MCF 10A (cell line): ENCODE data around the gene LDAH. TPM values are rescaled to one million over a fixed set of nuclear protein-coding genes. Genes with fewer than 3 reads are reported as not detected.

Experiments used
- BruUV-seq: library from RNA; stranded (reverse); fragments of 400-500 nt; replicated peaks from 2 replicates; lab custom pipeline; 2021; lab: Mats Ljungman, UMichigan
- CTCF ChIA-PET: fragments of 300-600 bp; sonication (Branson Sonifier 250); formaldehyde crosslinking; extraction: SDS; loops from one replicate; lab custom pipeline; 2021; ENCODE audit warnings: antibody characterized with exemption, inconsistent platforms; lab: Yijun Ruan, JAX
- POLR2A ChIA-PET: fragments of 300-600, 350-650 bp; sonication (Branson Sonifier 250); formaldehyde crosslinking; extraction: SDS; loops from one replicate; lab custom pipeline; 2020; ENCODE audit warnings: antibody characterized with exemption, inconsistent platforms; lab: Yijun Ruan, JAX
- DNase-seq: peaks from one replicate; pipeline ENCODE4 v3.0.0-alpha.2; 2018; ENCODE audit not compliant: unreplicated experiment
- H3K27ac Mint-ChIP-seq: one replicate; pipeline ENCODE4 v1.8.0; 2022; ENCODE audit warnings: mild to moderate bottlenecking, low read depth, mixed read lengths; ENCODE audit not compliant: unreplicated experiment
- H3K27me3 Mint-ChIP-seq: one replicate; pipeline ENCODE4 v1.8.0; 2022; ENCODE audit warnings: mixed read lengths; ENCODE audit not compliant: insufficient read depth, unreplicated experiment
- H3K36me3 Mint-ChIP-seq: one replicate; pipeline ENCODE4 v1.8.0; 2022; ENCODE audit warnings: mild to moderate bottlenecking, moderate library complexity, mixed read lengths; ENCODE audit not compliant: insufficient read depth, unreplicated experiment
- H3K4me1 Mint-ChIP-seq: one replicate; pipeline ENCODE4 v1.8.0; 2022; ENCODE audit warnings: mixed read lengths; ENCODE audit not compliant: insufficient read depth, unreplicated experiment
- H3K4me3 Mint-ChIP-seq: one replicate; pipeline ENCODE4 v1.8.0; 2022; ENCODE audit warnings: mild to moderate bottlenecking, moderate library complexity, mixed read lengths; ENCODE audit not compliant: unreplicated experiment
- H3K9me3 Mint-ChIP-seq: one replicate; pipeline ENCODE4 v1.8.0; 2022; ENCODE audit warnings: mixed read lengths; ENCODE audit not compliant: unreplicated experiment
- CTCF ChIP-seq: fragments of 200-600 bp; IDR thresholded peaks from one replicate; pipeline ENCODE4 v1.8.0; 2022; ENCODE audit warnings: antibody characterized with exemption, mild to moderate bottlenecking; ENCODE audit not compliant: unreplicated experiment
- intact Hi-C: fragments of 100-400 bp; cut with micrococcal nuclease; formaldehyde crosslinking; loops from 2 replicates; pipeline ENCODE4 v1.14.1; 2022
- total RNA-seq: library from RNA; stranded (reverse); gene quantifications from 2 replicates; pipeline ENCODE4 v1.2.3, GENCODE V29; 2022

Gene LDAH
- total RNA-seq, 1 experiment from 2014 or later = 17.0 TPM

GRCh38 chr2:20647211-20647610 lies 175.7 kb downstream of the LDAH start:
- no peak for DNase-seq
- peaks cover 26% of the 10 kb centered on the region for H3K4me1 Mint-ChIP-seq
- ChIA-PET POLR2A (no interaction called here), CTCF (interaction anchor here (0.6 to 3.3 kb wide), 8 partner anchors 12 to 552 kb away, joined by 3 to 17 read pairs (median 4); no protein-coding TSS in a partner anchor)
- no peaks in the 10 kb centered on the region for H3K9me3 Mint-ChIP-seq
- intact Hi-C loops = no loop called here
- H3K27ac Mint-ChIP-seq = no peak overlapping the region
- peaks cover 17% of the 10 kb centered on the region for H3K36me3 Mint-ChIP-seq
- TF ChIP-seq CTCF = no peak
- H3K4me3 Mint-ChIP-seq = no peak overlapping the region
- BruUV-seq = no TSS peak
- no peaks in the 10 kb centered on the region for H3K27me3 Mint-ChIP-seq

- Mint-ChIP-seq H3K27ac (no peak overlapping the region), H3K4me1 (peaks cover 34% of the 10 kb centered on the region), H3K9me3 (no peaks in the 10 kb centered on the region), H3K4me3 (no peak overlapping the region), H3K36me3 (peaks cover 25% of the 10 kb centered on the region), H3K27me3 (no peaks in the 10 kb centered on the region)
- intact Hi-C loops = no loop called here
- no peak for DNase-seq
- TF ChIP-seq CTCF = no peak
- BruUV-seq = no TSS peak
- ChIA-PET CTCF (interaction anchor here (0.9 to 3.3 kb wide), 7 partner anchors 12 to 319 kb away, joined by 3 to 17 read pairs (median 3); no protein-coding TSS in a partner anchor), POLR2A (no interaction called here)
Measured at GRCh38 chr2:20646446-20646845, 176.5 kb downstream of the LDAH start.

- no peaks in the 10 kb centered on the region for H3K9me3 Mint-ChIP-seq
- ChIA-PET CTCF (interaction anchor here (0.7 to 7.1 kb wide), 5 partner anchors 15 to 382 kb away, joined by 3 to 71 read pairs (median 3); no protein-coding TSS in a partner anchor), POLR2A (no interaction called here)
- no peak for TF ChIP-seq CTCF
- no peak for DNase-seq
- H3K27ac Mint-ChIP-seq = no peak overlapping the region
- H3K4me3 Mint-ChIP-seq = no peak overlapping the region
- H3K36me3 Mint-ChIP-seq = peaks cover 31% of the 10 kb centered on the region
- no TSS peak for BruUV-seq
- H3K27me3 Mint-ChIP-seq = no peaks in the 10 kb centered on the region
- intact Hi-C loops = no loop called here
- H3K4me1 Mint-ChIP-seq = peaks cover 38% of the 10 kb centered on the region
Measured at GRCh38 chr2:20645761-20646160, 177.1 kb downstream of the LDAH start.

GRCh38 chr2:20645301-20645701 lies 177.6 kb downstream of the LDAH start:
- CTCF ChIA-PET = interaction anchor here (0.7 to 7.1 kb wide), 3 partner anchors 16 to 382 kb away, joined by 3 to 71 read pairs (median 3); no protein-coding TSS in a partner anchor

More at GRCh38 chr2:20645301-20645701, 177.6 kb downstream of the LDAH start:
- no peaks in the 10 kb centered on the region for H3K9me3 Mint-ChIP-seq
- no peak for TF ChIP-seq CTCF
- peaks cover 36% of the 10 kb centered on the region for H3K4me1 Mint-ChIP-seq
- no peaks in the 10 kb centered on the region for H3K27me3 Mint-ChIP-seq
- H3K4me3 Mint-ChIP-seq = no peak overlapping the region
- no TSS peak for BruUV-seq
- peaks cover 31% of the 10 kb centered on the region for H3K36me3 Mint-ChIP-seq
- no peak overlapping the region for H3K27ac Mint-ChIP-seq
- DNase-seq = no peak
- POLR2A ChIA-PET = no interaction called here
- intact Hi-C loops = no loop called here
